ENCODE measurements around the gene HSPA4L.

GRCh38 chr4:127870281-127870680 is 88.2 kb downstream of the HSPA4L start:
- TF ChIP-seq CTCF (IDR thresholded peaks at IDR 0.05) (no peak), POLR2A (IDR thresholded peaks at IDR 0.05) (no peak), EP300 (IDR thresholded peaks at IDR 0.05) (no peak)

Data from sigmoid colon (tissue), 4 donors.